HL-60 (cell line): ENCODE measurements around the gene CCNB1IP1.

Experiments used
- DNase-seq, 2 experiments: peaks; one replicate each; pipeline ENCODE4 v3.0.0-alpha.2; 2010 to 2020; ENCODE audit warnings: low read depth in 1 of 2, low spot score in 1 of 2
- H3K27ac ChIP-seq: fragments of 250-450 bp; sonication (Bioruptor Pico); replicated peaks from 2 replicates; pipeline ENCODE4 v1.5.1; 2020; ENCODE audit warnings: mild to moderate bottlenecking, moderate library complexity
- H3K27me3 ChIP-seq: fragments of 250-450 bp; sonication (Bioruptor Pico); 2 replicates; pipeline ENCODE4 v1.5.1; 2021; ENCODE audit warnings: mild to moderate bottlenecking, moderate library complexity; ENCODE audit not compliant: insufficient read depth, poor library complexity, severe bottlenecking
- H3K4me3 ChIP-seq: replicated peaks from 2 replicates; pipeline ENCODE4 v1.5.1; 2011; ENCODE audit warnings: mild to moderate bottlenecking, control low read depth, low read length; ENCODE audit not compliant: insufficient read depth
- GABPA ChIP-seq: IDR thresholded peaks from 2 replicates; pipeline ENCODE4 v1.6.1; 2012; ENCODE audit warnings: low read depth
- POLR2AphosphoS5 ChIP-seq: IDR thresholded peaks from 2 replicates; pipeline ENCODE4 v1.6.1; 2012; ENCODE audit warnings: low read depth
- SPI1 ChIP-seq: IDR thresholded peaks from 2 replicates; pipeline ENCODE4 v1.6.1; 2012; ENCODE audit warnings: low read depth, mild to moderate bottlenecking, borderline replicate concordance
- TF ChIP-seq, protein P1 (sequence below): IDR thresholded peaks from 2 replicates; pipeline ENCODE4 v1.6.1; 2012; ENCODE audit warnings: low read depth; ENCODE audit not compliant: insufficient replicate concordance
- TF ChIP-seq, protein P2 (sequence below): IDR thresholded peaks from one replicate; pipeline ENCODE4 v1.5.1; 2011; ENCODE audit warnings: low read length, control low read depth, inconsistent platforms; ENCODE audit not compliant: insufficient read depth

CCNB1IP1 gene

DNA sequence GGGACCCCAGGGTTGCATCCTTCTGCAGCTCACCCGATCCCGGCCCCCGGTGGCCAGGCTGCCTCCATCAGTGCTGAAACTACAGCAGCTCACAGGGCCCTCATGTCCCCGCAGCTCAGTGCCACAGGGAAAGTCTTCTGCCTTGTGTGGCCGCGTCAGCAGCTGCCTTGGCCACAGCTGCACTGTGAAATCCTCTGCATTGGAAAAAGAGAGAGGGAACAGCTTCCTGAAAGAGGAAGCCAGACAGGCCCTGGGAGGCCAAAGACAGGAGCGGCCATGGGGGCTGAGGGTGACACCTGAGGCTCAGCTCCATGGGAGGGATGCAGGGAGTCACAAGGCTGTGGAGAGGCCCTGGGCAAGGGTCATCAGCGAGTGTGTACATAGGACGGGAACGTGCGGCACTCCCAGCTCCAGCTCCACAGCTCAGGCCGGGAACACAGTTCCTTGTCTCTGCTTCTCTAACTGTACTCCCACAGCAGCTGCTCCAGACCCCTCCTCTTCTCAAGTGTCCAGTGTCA is 43.1 kb upstream of the CCNB1IP1 start:
- TF ChIP-seq, protein P1, sequence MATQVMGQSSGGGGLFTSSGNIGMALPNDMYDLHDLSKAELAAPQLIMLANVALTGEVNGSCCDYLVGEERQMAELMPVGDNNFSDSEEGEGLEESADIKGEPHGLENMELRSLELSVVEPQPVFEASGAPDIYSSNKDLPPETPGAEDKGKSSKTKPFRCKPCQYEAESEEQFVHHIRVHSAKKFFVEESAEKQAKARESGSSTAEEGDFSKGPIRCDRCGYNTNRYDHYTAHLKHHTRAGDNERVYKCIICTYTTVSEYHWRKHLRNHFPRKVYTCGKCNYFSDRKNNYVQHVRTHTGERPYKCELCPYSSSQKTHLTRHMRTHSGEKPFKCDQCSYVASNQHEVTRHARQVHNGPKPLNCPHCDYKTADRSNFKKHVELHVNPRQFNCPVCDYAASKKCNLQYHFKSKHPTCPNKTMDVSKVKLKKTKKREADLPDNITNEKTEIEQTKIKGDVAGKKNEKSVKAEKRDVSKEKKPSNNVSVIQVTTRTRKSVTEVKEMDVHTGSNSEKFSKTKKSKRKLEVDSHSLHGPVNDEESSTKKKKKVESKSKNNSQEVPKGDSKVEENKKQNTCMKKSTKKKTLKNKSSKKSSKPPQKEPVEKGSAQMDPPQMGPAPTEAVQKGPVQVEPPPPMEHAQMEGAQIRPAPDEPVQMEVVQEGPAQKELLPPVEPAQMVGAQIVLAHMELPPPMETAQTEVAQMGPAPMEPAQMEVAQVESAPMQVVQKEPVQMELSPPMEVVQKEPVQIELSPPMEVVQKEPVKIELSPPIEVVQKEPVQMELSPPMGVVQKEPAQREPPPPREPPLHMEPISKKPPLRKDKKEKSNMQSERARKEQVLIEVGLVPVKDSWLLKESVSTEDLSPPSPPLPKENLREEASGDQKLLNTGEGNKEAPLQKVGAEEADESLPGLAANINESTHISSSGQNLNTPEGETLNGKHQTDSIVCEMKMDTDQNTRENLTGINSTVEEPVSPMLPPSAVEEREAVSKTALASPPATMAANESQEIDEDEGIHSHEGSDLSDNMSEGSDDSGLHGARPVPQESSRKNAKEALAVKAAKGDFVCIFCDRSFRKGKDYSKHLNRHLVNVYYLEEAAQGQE = no peak
- TF ChIP-seq POLR2AphosphoS5 (no peak), SPI1 (no peak), GABPA (no peak)
- TF ChIP-seq, protein P2, sequence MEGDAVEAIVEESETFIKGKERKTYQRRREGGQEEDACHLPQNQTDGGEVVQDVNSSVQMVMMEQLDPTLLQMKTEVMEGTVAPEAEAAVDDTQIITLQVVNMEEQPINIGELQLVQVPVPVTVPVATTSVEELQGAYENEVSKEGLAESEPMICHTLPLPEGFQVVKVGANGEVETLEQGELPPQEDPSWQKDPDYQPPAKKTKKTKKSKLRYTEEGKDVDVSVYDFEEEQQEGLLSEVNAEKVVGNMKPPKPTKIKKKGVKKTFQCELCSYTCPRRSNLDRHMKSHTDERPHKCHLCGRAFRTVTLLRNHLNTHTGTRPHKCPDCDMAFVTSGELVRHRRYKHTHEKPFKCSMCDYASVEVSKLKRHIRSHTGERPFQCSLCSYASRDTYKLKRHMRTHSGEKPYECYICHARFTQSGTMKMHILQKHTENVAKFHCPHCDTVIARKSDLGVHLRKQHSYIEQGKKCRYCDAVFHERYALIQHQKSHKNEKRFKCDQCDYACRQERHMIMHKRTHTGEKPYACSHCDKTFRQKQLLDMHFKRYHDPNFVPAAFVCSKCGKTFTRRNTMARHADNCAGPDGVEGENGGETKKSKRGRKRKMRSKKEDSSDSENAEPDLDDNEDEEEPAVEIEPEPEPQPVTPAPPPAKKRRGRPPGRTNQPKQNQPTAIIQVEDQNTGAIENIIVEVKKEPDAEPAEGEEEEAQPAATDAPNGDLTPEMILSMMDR = no peak
- no peaks in the 10 kb centered on the region for H3K27me3 ChIP-seq
- H3K4me3 ChIP-seq = no peak overlapping the region
- DNase-seq = no peak
- no peak overlapping the region for H3K27ac ChIP-seq

DNA sequence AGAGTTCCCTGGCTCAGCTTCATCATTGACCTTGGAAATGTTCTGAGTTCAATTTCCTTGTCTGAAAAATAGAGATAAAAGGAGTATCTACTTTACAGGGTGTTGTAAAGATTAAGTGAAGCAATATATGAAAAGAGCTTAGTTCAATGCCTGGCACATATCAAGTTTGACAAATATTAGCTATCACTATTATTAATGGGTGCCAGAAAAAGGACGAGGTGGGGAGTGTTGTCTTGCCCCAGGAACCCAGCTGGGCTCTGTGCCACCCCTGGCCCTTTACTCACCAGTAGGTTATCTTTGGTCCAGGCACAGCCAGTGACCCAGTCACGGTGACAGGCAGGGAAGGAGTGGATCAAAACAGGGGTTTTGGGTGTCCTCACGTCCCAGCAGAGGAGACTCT is 42.4 kb upstream of the CCNB1IP1 start:
- Histone ChIP-seq H3K4me3 (no peak overlapping the region), H3K27ac (no peak overlapping the region), H3K27me3 (no peaks in the 10 kb centered on the region)
- no peak for DNase-seq
- TF ChIP-seq POLR2AphosphoS5 = no peak
- TF ChIP-seq, protein P2 = no peak
- no peak for TF ChIP-seq GABPA
- TF ChIP-seq SPI1 = no peak
- TF ChIP-seq, protein P1 = no peak

DNA sequence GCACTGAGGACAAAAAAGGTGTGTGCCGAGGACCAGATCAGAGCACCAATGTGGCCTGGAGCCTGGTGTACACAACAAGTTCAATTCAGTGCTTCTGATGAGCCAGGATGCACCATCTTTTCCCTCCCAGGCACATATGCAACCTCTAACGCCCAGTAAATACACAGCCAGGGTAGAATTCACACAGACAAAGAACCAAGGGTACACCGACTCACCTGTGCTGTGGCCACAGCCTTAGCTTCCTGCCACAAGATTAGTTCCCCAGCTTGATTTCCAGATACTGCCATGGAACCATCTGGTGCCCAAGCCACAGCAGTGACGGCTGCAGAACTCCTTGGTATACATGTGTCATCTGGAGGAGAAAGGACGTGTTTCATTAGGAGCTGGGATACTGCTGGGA is 39.7 kb upstream of the CCNB1IP1 start:
- Histone ChIP-seq H3K4me3 (no peak overlapping the region), H3K27me3 (no peaks in the 10 kb centered on the region), H3K27ac (no peak overlapping the region)
- DNase-seq = no peak
- TF ChIP-seq, protein P2 = no peak
- no peak for TF ChIP-seq GABPA
- TF ChIP-seq, protein P1 = no peak
- no peak for TF ChIP-seq SPI1
- no peak for TF ChIP-seq POLR2AphosphoS5
